ENCODE data around the gene PSMD7.
"Not testable (repeated sequence)": the region's sequence is repeated elsewhere in the genome, so short reads cannot be mapped to it uniquely, and the experiment has no call there.

Gene PSMD7

DNA sequence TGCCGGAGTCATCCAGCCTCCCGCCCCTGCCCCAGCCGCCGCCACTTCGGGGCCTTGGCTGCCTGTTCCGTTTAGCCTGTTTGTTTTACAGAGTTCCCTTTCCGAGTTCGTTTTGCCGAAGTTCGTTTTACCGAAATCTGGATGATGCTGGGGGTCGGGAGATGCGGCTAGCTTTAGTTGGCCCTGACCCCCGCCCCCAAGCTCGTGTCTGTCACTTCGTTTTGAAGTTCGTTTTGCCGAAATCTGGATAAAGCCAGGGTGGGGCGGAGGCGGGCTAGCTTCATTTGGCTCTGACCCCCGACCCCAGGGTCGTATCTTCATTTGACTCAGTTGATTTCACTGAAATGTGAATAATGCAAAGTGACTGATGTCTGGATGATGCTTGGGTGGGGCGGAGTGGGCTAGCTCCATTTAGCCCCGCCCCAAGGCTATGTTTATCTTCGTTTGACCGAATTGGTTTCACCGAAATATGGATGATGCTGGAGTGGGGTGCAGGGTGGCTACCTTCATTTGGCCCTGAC is 591 bp downstream of the PSMD7 start:
- DNase-seq (ENCODE audit: low read depth) = no peak

DNA sequence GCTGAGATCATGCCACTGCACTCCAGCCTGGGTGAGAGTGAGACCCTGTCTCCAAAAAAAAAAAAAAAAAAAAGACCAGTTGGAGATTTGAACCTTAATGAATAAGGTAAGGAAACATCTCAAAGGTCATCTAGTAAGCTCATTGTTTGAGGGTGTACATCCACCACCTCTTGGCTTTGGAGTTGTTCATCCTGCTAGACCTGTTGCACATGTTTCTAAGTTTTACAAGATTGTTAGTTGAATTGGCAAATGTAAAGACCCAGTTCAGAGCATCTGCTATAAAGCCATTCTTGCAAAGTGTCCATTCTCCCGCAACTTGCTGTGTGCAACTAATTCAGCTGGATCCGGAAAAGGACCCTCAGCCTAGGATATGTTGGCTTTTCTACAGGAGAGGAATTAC is 1.5 kb downstream of the PSMD7 start:
- no peak for DNase-seq (ENCODE audit: low read depth)

DNA sequence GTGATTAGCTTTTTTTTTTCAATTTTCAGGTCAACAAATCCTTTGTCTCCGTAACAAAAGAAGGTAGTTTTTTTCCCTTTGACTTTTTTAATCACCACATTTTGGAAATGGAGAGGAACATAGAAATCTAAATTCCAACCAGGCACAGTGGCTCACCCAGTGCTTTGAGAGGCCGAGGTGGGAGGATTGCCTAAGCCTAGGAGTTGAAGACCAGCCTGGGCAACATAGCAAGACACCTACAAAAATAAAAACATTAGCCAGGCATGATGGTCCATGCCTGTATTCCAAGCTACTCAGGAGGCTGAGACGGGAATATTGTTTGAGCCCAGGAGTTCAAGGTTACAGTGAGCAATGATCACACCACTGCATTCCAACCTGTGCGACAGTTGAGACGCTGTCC is 5.7 kb downstream of the PSMD7 start:
- no peak for DNase-seq (ENCODE audit: low read depth)

DNA sequence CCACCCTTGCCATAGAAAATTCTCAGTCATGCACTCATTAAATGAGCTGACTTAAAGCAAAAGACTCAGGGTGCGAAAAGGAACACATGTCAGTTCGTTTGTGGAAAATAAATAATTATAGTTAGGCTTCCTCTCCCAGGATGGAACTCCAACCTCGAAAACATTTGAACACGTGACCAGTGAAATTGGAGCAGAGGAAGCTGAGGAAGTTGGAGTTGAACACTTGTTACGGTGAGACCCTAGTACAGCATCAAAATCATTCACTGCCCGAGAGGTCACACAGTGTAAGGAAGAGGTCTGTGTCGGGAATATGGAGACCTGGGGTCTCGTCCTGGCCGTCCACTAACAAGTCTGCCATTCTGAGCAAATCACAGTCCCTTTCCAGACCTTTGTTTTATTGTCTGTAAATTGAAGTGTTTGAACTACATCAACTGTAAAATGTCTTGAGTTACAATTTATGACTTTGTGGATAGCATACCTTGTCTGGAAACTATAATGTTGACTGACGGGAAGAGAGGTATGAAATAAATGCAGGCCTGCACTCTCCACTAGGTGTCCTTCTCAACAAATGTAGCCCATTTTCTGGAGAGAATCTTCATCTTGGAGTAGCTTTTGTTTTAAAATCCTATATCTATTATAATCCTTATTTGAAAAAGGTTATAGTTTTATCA is 7.7 kb downstream of the PSMD7 start:
- DNase-seq (ENCODE audit: low read depth) = no peak

DNA sequence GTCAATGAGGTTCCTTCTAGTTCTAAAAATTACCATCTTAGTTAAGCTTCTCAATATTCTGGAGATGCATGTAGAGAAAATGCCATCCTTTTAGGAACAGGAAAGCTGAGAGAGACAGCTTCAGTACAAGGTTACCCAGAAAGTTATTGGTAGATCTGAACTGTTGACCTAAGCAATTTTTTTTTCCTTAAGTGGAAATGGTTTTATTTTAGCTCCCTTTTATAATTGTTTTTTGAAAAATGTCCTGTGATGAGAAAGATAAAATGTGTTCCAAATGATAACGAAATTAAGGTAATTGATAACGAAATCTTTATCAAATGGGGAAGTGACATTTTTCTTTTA is 8.2 kb downstream of the PSMD7 start:
- DNase-seq (ENCODE audit: low read depth) = no peak

DNA sequence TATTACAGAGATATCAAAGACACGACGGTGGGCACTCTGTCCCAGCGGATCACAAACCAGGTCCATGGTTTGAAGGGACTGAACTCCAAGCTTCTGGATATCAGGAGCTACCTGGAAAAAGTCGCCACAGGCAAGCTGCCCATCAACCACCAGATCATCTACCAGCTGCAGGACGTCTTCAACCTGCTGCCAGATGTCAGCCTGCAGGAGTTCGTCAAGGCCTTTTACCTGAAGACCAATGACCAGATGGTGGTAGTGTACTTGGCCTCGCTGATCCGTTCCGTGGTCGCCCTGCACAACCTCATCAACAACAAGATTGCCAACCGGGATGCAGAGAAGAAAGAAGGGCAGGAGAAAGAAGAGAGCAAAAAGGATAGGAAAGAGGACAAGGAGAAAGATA is 8.7 kb downstream of the PSMD7 start:
- DNase-seq (ENCODE audit: low read depth) = no peak

DNA sequence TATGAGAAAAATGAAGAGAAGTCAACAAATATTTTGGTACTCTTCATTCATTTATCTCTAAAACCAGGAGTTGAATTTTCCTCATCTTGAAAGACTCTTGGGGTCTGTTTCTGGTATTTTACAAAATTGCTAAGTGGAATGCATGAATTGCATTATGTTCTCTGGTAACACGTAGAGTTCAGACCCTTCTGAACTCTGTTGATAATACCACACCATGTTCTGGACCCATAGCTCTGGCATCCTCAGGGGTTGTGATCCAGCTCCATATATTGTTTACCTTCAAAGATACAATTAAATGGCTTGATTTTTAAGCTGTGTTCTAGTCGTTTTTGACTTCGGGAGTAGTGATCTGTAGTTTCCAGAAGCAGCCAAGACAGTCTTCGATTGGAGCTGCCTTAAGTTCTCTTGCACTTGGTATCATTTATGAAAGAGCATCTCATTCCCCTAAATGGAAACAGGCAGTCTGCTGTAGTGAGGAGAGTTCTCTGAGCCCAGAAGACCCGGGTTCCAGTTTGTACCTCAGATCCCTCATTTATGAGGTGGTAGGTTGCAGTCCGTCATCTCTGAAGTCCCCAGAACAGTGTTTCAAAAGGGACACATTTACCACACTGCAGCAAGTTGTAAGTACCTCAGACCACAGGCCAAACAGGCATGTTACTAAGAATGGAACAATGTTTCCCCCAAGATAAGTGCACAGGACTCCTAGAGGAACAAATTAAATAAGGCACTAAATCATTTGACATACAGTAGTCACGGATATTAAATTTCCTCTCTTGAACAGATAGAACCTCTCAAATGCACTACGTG is 9.6 kb downstream of the PSMD7 start:
- no peak for DNase-seq (ENCODE audit: low read depth)

DNA sequence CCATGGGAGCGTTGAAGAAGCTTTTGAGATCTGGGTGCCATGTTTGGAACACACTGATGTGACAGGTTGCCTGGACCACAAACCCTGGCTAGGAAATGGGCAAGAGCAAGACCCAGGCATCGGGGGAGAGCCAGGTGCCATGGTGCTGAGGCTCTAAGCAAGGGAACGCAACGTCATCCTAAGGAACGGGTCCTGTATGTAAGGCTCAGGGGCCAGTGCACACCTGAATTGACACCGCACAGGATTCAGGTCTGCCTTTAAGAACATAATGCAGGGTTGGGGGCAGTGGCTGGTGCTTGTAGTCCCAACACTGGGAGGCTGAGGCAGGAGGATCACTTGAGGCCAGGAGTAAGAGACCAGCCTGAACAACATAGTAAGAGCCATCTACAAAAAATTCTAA is 10.8 kb downstream of the PSMD7 start:
- no peak for DNase-seq (ENCODE audit: low read depth)

DNA sequence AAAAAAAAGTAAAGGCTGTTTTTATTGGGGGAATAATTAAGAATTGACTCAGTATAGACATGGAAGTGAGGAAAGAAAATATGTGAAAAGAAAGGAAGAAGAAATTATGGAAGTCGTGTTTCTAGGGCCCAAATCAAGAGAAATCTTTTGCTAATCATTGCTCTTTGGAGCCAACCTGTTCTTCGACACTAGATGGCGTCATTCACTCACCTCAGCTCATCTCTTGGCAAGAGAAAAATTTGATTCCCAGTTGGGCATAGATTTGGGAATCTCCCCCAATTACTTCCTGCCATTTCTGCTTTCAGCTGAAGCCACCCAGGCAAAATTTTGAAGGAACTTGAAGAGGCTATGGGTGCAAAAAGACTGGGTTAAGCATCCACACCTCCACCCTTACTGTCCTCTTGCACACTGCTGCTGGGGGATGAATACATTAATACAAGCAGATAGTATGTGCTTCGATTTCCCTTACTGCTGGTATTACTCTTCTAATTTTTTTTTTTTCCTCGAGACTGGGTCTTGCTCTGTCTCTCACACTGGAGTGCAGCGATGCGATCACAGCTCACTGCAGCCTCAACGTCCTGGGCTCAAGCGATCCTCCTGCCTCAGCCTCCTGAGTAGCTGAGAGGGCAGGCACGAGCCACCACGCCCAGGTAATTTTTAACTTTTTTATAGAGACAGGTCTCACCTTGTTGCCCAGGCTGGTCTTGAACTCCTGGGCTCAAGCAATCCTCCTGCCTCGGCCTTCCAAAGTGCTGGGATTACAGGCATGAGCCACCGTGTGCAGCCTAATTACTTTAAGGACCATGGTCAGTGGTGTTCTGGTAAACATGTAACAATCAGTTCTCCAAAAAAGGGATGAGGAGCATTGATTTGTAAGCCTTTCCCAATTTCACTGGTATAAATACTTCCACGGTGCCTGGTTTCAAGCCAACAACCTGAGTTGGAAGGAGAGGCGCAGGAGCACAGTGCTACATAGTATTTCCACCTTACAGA is 13.5 kb downstream of the PSMD7 start:
- DNase-seq (ENCODE audit: low read depth) = no peak

DNA sequence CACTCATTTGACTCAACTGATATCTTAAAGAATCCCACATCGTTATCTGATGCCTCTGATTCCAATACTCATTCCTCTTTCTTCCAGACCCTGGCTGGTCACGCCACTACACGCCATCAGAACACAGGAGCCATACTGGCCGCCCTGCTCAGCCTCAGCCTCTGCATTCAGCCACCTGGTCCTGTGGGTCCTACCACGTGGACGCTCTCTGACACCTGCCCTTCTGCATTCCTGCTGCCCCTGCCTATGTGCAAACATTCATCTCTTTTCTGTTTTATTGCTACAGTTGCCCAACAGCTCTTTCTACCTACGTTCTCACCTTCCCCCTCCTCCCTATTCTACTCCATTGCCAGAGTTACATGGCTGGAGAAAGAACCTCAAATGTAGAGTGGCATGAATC is 18.4 kb downstream of the PSMD7 start:
- no peak for DNase-seq (ENCODE audit: low read depth)

DNA sequence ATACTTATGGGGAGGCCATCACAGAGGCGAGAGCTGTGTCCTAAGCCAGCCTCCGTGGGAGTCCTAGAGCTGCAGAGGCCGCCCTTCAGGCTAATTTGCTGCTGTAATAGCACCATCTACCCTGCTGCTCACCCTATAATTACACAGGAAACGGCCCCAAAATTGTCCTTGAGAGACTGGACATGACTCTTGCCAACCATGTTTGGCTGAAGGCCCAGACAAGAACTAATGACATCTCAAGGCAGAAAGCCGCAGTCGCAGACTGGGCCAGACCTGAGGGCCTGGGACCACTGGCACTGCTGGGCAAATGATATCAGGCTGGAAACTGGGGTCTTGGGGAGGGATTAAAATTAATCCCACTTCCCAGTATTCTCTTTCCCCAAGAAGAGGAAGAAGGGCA is 24.1 kb downstream of the PSMD7 start:
- DNase-seq (ENCODE audit: low read depth) = no peak

DNA sequence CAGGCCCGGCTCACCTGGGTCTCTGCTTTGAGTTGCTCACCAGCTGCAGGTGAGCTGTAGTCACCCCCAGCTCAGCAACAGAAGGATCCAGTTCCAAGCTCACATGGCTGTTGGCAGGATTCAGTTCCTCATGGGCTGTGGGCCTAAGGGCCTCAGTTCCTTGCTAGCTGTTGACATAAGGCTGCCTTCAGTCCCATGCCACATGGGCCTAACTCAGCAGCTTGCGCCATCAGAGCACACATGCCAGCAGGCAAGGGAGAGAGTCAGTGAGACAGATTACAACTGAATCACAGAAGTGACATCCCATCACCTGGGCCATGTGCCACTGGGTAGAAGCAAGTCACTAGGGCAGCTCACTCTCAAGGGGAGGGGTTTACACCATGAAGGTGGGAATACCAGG is 24.7 kb downstream of the PSMD7 start:
- DNase-seq (ENCODE audit: low read depth) = no peak

DNA sequence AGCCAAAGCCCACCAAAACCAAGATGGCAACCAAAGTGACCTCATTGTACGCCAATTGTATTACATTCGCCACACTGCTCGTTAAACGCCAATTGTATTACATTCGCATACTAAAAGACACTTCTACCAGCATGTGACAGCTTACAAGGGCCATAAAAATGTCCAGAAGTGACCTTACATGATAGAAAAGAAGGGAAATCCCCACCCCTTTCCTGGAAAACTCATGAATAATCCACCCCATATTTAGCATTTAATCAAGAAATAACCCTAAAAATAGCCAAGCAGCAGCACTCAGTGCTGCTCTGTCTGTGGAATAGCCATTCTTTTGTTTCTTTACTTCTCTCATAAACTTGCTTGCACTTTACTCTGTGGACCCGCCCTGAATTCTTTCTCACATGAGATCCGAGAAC is 25.7 kb downstream of the PSMD7 start:
- DNase-seq (ENCODE audit: low read depth) = no peak

DNA sequence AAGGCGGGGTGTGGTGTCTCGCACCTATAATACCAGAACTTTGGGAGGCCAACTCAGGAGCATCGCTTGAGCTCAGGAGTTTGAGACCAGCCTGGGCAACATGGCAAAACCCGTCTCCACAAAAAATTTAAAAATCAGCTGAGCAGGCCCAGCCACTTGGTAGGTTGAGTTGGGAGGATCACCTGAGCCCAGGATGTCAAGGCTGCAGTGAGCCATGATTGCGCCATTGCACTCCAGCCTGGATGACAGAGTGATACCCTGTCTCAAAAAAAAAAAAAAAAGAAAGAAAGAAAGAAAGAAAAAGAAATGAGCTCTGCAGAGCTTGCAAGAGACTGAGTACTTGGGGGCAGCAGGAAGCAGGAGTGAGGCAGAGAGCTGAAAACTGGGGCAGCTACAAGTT is 28.2 kb downstream of the PSMD7 start:
- not testable (repeated sequence) for DNase-seq (ENCODE audit: low read depth)

DNA sequence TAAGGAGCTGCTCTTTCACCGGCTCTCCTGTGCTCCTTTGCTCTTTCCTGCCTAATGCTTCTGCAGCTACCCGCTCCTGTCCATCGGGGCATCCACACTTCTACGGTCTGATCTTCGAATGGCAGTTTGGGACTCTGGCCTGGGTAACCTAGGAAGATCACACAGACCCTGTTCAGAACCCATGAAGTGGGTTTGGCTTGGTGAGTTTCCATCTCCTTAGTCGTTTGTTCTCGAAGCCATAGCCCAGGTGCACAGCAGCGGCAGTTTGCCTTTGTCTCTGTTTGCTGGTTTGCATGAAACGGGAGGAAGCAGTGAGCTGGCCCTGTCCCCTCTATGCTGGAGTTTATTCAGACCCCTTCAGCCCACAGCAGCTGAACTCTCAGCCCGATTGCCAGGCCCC is 29.0 kb downstream of the PSMD7 start:
- DNase-seq (ENCODE audit: low read depth) = no peak

DNA sequence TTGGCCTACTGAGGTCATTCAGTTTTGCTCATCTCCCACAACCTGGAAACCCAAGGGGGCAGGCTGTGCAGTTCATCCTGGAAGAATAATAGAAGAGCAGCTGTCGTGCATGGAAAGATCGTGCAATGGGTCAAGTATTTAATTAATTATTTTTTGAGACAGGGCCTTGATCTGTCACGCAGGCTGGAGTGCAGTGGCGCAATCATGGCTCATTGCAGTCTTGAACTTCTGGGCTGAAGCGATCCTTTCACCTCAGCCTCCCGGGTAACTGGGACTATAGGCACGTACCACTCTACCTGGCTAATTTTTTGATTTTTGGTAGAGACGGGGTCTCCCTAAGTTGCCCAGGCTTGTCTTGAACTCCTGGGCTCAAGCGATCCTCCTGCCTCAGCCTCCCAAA is 31.7 kb downstream of the PSMD7 start:
- not testable (repeated sequence) for DNase-seq (ENCODE audit: low read depth)

DNA sequence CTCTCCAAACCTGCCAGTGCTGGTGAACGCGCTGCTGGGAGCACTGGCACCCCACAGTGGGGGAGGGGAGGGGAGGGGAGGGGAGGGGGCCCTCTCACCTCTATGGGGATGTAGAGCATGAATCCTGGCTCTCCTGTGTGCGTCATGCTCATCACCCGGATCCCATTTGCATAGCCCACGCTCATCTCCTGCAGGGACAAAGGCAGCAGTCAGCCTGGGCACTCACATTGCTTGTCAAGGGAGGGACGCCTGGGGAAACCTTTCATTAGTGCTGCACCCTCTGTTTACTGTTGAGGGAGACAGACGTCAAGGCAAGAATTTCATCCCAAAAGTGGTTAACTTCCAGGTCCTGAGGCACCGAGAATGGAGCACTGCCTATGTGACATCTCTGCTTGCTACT is 35.9 kb downstream of the PSMD7 start:
- not testable (repeated sequence) for DNase-seq (ENCODE audit: low read depth)

DNA sequence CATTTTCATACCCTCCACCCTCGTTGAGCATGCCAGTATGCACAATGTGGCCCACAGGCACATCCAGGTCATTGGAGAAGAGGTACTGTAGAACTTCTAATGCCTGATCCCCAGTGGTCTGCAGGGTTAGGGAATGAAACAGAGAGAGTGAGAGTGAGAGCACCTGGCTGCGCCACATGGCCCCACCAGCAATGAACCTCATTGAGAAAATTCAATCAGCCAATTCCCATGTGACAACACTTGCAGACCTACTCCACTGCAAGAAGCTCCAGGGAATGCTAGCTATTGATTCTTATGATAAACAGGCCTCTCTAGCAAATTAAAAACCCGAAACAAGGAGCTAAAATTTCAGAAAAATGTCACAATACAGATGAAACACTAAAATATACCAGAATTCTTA is 40.9 kb downstream of the PSMD7 start:
- not testable (repeated sequence) for DNase-seq (ENCODE audit: low read depth)

DNA sequence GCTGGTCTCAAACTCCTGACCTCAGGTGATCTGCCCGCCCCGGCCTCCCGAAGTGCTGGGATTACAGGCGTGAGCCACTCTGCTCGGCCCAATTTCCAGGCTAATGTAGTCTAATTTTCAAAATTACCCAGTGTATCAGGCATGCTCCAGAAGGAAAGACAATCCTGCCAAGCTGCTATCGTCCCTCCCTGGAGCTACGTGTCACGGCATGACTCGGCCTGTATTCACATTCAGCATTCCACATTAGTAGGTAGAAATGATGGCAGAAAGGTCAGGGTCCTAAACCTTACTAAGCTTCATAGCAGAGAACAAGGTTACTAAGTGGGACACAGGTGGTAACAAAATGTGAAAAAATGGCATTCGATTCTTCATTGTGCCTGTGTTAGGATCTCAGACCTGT is 42.6 kb downstream of the PSMD7 start:
- DNase-seq (ENCODE audit: low read depth) = not testable (repeated sequence)

DNA sequence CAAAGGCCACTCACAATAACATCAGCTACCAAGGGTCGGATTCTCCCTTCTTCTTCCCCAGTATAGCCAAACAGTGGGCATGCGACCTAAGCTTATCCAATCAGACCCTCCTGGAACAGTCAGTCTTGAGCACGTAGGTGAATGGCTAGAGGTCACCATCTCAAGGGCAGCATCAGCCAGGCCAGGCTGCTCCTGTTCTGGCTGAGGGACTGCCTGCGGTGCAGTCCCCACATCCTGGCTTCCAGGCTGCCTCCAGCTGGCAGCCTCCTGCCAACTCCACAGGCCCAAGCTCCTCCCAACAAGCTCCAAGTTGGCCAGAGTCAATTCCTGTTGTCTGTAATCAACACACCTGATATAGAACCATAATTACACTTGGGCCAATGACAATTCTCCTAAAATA is 56.4 kb downstream of the PSMD7 start:
- DNase-seq (ENCODE audit: low read depth) = not testable (repeated sequence)

Measured in stimulated activated CD8-positive, alpha-beta memory T cell treated with anti-CD3 and anti-CD28 coated beads, Interleukin-12 subunit alpha, Interleukin-12 subunit beta, amount 100 ng/mL, for 1 hour (primary cell).